BLaER1 (cell line): Measurements from ENCODE around the gene METTL17.
"Not testable (repeated sequence)": the region's sequence is repeated elsewhere in the genome, so short reads cannot be mapped to it uniquely, and the experiment has no call there.

Source experiments
- H3K27ac ChIP-seq: shearing (Covaris generic); formaldehyde crosslinking; 2 replicates; pipeline ENCODE4 v1.8.1; 2022
- H3K27me3 ChIP-seq: shearing (Covaris generic); formaldehyde crosslinking; 2 replicates; pipeline ENCODE4 v1.8.1; 2022
- H3K36me3 ChIP-seq: shearing (Covaris generic); formaldehyde crosslinking; 2 replicates; pipeline ENCODE4 v1.8.1; 2022
- H3K4me1 ChIP-seq: shearing (Covaris generic); formaldehyde crosslinking; 2 replicates; pipeline ENCODE4 v1.8.1; 2022
- H3K4me2 ChIP-seq: shearing (Covaris generic); formaldehyde crosslinking; 2 replicates; pipeline ENCODE4 v1.8.1; 2022
- H3K4me3 ChIP-seq: shearing (Covaris generic); formaldehyde crosslinking; 2 replicates; pipeline ENCODE4 v1.8.1; 2022
- H3K9ac ChIP-seq: shearing (Covaris generic); formaldehyde crosslinking; 2 replicates; pipeline ENCODE4 v1.8.1; 2022
- H3K9me3 ChIP-seq: shearing (Covaris generic); formaldehyde crosslinking; 2 replicates; pipeline ENCODE4 v1.8.1; 2022
- H4K20me1 ChIP-seq: shearing (Covaris generic); formaldehyde crosslinking; 2 replicates; pipeline ENCODE4 v1.8.1; 2022
- Cebpa-rat ChIP-seq: shearing (Covaris generic); IDR thresholded peaks from 2 replicates; pipeline ENCODE4 v1.8.1; 2022

Gene METTL17

GRCh38 chr14:20970983-20971704 lies 18.6 kb upstream of the METTL17 start:
- Histone ChIP-seq H3K9me3 (no peaks in the 10 kb centered on the region), H4K20me1 (no peaks in the 10 kb centered on the region), H3K4me3 (peak overlapping the region; percentile 77), H3K36me3 (no peaks in the 10 kb centered on the region), H3K9ac (peak overlapping the region; percentile 80), H3K4me1 (peaks cover 9% of the 10 kb centered on the region; the same call in 1 of the 2 replicates), H3K27ac (peak overlapping the region; percentile 37; the same call in 1 of the 2 replicates), H3K27me3 (no peaks in the 10 kb centered on the region), H3K4me2 (peak overlapping the region; percentile 95)
- no peak for TF ChIP-seq Cebpa-rat

GRCh38 chr14:20971705-20972021 lies 18.1 kb upstream of the METTL17 start:
- H4K20me1 ChIP-seq, result no peaks in the 10 kb centered on the region
- no peaks in the 10 kb centered on the region for H3K27me3 ChIP-seq
- H3K4me2 ChIP-seq, result peak overlapping the region; percentile 95
- no peaks in the 10 kb centered on the region for H3K36me3 ChIP-seq
- H3K4me3 ChIP-seq, result peak overlapping the region; percentile 77
- no peak overlapping the region for H3K27ac ChIP-seq
- H3K9ac ChIP-seq, result peak overlapping the region; percentile 80; the same call in 1 of the 2 replicates
- no peak for TF ChIP-seq Cebpa-rat
- H3K9me3 ChIP-seq, result no peaks in the 10 kb centered on the region
- H3K4me1 ChIP-seq, result peaks cover 9% of the 10 kb centered on the region; the same call in 1 of the 2 replicates

GRCh38 chr14:20973501-20973900 lies 16.3 kb upstream of the METTL17 start:
- TF ChIP-seq Cebpa-rat, result no peak
- Histone ChIP-seq H3K4me3 (no peak overlapping the region), H4K20me1 (no peaks in the 10 kb centered on the region), H3K27ac (no peak overlapping the region), H3K36me3 (no peaks in the 10 kb centered on the region), H3K9me3 (no peaks in the 10 kb centered on the region), H3K4me2 (no peak overlapping the region), H3K9ac (no peak overlapping the region), H3K4me1 (peaks cover 9% of the 10 kb centered on the region; the same call in 1 of the 2 replicates), H3K27me3 (no peaks in the 10 kb centered on the region)

GRCh38 chr14:20976291-20976690 lies 13.5 kb upstream of the METTL17 start:
- H3K4me3 ChIP-seq, result no peak overlapping the region
- no peaks in the 10 kb centered on the region for H4K20me1 ChIP-seq
- H3K4me1 ChIP-seq, result peaks cover 4% of the 10 kb centered on the region; the same call in 1 of the 2 replicates
- H3K9me3 ChIP-seq, result no peaks in the 10 kb centered on the region
- no peaks in the 10 kb centered on the region for H3K27me3 ChIP-seq
- no peak overlapping the region for H3K9ac ChIP-seq
- H3K27ac ChIP-seq, result no peak overlapping the region
- H3K4me2 ChIP-seq, result no peak overlapping the region
- H3K36me3 ChIP-seq, result no peaks in the 10 kb centered on the region
- no peak for TF ChIP-seq Cebpa-rat

GRCh38 chr14:20978687-20979086 lies 11.1 kb upstream of the METTL17 start:
- H4K20me1 ChIP-seq, result no peaks in the 10 kb centered on the region
- no peak for TF ChIP-seq Cebpa-rat

GRCh38 chr14:20980906-20981305 lies 8.9 kb upstream of the METTL17 start:
- no peak for TF ChIP-seq Cebpa-rat
- Histone ChIP-seq H3K4me1 (no peaks in the 10 kb centered on the region), H3K4me2 (no peak overlapping the region), H4K20me1 (no peaks in the 10 kb centered on the region), H3K36me3 (no peaks in the 10 kb centered on the region), H3K27me3 (no peaks in the 10 kb centered on the region), H3K4me3 (no peak overlapping the region), H3K9ac (no peak overlapping the region), H3K9me3 (no peaks in the 10 kb centered on the region), H3K27ac (no peak overlapping the region)

More at GRCh38 chr14:20978687-20979086, 11.1 kb upstream of the METTL17 start:
- Histone ChIP-seq H3K9ac (no peak overlapping the region), H3K9me3 (no peaks in the 10 kb centered on the region), H3K4me1 (no peaks in the 10 kb centered on the region), H3K4me3 (no peak overlapping the region), H3K27ac (no peak overlapping the region), H3K27me3 (no peaks in the 10 kb centered on the region), H3K36me3 (no peaks in the 10 kb centered on the region), H3K4me2 (no peak overlapping the region)

GRCh38 chr14:20982646-20983369 lies 7.0 kb upstream of the METTL17 start:
- Histone ChIP-seq H3K27me3 (no peaks in the 10 kb centered on the region), H3K36me3 (no peaks in the 10 kb centered on the region), H4K20me1 (no peaks in the 10 kb centered on the region), H3K4me3 (no peak overlapping the region), H3K4me1 (no peaks in the 10 kb centered on the region), H3K9ac (no peak overlapping the region), H3K9me3 (no peaks in the 10 kb centered on the region), H3K27ac (no peak overlapping the region), H3K4me2 (no peak overlapping the region)
- no peak for TF ChIP-seq Cebpa-rat

- not testable (repeated sequence) for H3K36me3 ChIP-seq, H4K20me1 ChIP-seq, H3K9me3 ChIP-seq, H3K27ac ChIP-seq, H3K4me3 ChIP-seq, H3K27me3 ChIP-seq, H3K4me2 ChIP-seq, H3K9ac ChIP-seq
- peaks cover 11% of the 10 kb centered on the region for H3K4me1 ChIP-seq
Observed at GRCh38 chr14:20985650-20986049, 4.1 kb upstream of the METTL17 start.

- Histone ChIP-seq H3K27me3 (no peaks in the 10 kb centered on the region), H3K4me2 (no peak overlapping the region), H3K36me3 (peaks cover 6% of the 10 kb centered on the region), H3K4me1 (peaks cover 23% of the 10 kb centered on the region), H3K4me3 (no peak overlapping the region), H4K20me1 (no peaks in the 10 kb centered on the region), H3K9me3 (no peaks in the 10 kb centered on the region), H3K27ac (no peak overlapping the region), H3K9ac (no peak overlapping the region)
- TF ChIP-seq Cebpa-rat, result no peak
Observed at GRCh38 chr14:20986811-20987210, 3.0 kb upstream of the METTL17 start.

GRCh38 chr14:20988717-20989470 lies 886 bp upstream of the METTL17 start:
- peak overlapping the region; percentile 81 for H3K4me2 ChIP-seq
- no peaks in the 10 kb centered on the region for H3K9me3 ChIP-seq
- H4K20me1 ChIP-seq, result no peaks in the 10 kb centered on the region
- H3K27me3 ChIP-seq, result no peaks in the 10 kb centered on the region
- H3K9ac ChIP-seq, result peak overlapping the region; percentile 52; the same call in 1 of the 2 replicates
- TF ChIP-seq Cebpa-rat, result no peak
- H3K4me1 ChIP-seq, result peaks cover 27% of the 10 kb centered on the region
- H3K4me3 ChIP-seq, result peak overlapping the region; percentile 86
- peak overlapping the region; percentile 58; the same call in 1 of the 2 replicates for H3K27ac ChIP-seq
- H3K36me3 ChIP-seq, result peaks cover 27% of the 10 kb centered on the region
